Left renal cortex interstitium (tissue), 4 donors: Measurements from ENCODE around the gene MANSC1. TPM values are rescaled to one million over a fixed set of nuclear protein-coding genes. Genes with fewer than 3 reads are reported as not detected.
"Not testable (repeated sequence)": the region's sequence is repeated elsewhere in the genome, so short reads cannot be mapped to it uniquely, and the experiment has no call there.

Source experiments
- DNase-seq, 4 donors: peaks; one replicate each; pipeline ENCODE4 v3.0.0-alpha.2; 2013; ENCODE audit warnings: low read depth in 4 of 4, low spot score in 2 of 4, missing footprints in 1 of 4
- polyA plus RNA-seq, 4 donors: library from polyadenylated mRNA; unstranded; fragments of 120-200 nt; gene quantifications; one replicate each; pipeline ENCODE4 v1.2.1, GENCODE V29; 2013; ENCODE audit not compliant: insufficient read length in 4 of 4

The MANSC1 gene
- polyA plus RNA-seq, 4 donors: 28.2 to 35.6 (median 31.9) TPM

DNA sequence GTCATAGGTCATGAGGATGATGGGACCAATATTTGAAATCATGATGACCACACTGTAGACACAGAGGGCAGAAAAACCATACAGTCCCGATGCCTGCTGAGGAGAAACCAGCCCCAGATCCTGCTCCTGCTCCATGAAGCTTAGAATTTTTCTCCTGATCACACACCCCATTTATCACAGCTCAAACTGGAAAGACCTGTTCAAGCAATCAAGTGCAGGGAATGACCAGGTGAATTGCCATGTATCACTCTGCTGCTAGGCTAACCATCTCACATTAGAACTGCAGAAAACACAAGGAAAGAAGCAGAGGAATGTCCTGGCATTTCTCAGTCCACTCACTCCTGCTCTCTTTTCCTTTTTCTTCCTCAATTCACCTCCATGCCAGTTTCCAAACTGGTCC lies 18.1 kb downstream of the MANSC1 start:
- DNase-seq: no peak

DNA sequence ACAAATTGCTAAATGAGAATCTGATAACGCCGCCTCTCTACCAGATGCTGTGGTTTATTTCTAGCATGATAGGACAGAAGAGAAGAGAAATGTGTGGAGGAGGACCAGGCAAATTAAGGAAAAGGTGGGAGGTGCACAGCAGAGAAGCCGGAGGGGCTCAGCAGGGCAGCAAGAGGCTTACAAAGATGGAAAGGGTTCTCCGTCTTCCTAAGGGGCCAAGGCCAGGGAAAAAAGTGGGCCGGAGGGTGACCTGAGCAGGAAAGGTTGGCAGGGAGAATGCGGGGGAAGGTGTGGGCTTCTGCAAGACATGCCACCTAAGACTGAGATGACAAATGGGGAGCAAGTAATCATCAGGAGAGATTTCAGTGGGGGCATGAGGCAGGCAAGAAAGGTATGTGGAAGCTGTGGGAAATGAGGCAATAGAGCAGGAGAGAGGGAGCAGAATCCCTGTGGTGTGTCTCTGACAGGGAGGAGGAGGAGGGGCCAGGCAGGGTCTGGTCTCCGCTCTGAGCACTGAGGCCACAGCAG lies 18.7 kb downstream of the MANSC1 start:
- no peak for DNase-seq

DNA sequence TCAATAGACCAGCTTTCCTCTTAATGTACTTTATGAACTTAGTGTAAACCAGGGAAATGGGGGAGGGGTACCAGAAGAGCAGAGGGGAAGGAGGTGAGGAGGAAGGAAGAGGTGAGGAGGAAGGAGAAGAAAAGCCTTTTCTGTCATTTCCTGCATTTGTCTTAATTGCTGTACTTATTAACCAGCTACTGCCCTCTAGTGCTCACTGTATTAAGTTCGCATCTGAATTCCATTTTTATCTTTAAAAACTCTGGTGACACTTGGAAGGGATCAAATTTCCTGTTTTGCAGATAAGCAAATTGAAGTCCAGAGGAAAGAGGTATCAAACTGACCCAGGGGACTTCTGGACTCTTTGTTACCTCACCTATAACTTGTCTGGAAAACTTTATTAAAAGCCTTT lies 22.2 kb downstream of the MANSC1 start:
- DNase-seq: no peak

DNA sequence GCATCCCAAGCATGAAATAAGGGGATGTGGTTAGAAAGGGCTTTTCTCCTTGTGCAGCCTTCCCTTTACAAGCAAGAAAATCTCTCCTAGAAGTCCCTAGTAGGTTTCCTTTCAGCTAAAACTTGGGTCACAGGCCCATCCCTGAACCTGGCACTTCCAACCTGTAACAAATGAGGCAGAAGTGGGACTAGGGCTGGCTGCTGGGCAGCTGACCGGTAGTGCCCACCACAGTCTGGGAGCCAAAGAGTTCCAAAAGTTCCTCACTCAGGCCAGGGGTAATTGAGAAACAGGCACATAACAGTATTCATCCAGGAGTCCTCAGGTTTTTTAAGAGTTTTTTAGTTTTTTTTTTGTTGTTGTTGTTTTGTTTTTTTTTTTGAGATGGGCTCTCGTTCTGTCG lies 23.8 kb downstream of the MANSC1 start:
- DNase-seq: no peak

DNA sequence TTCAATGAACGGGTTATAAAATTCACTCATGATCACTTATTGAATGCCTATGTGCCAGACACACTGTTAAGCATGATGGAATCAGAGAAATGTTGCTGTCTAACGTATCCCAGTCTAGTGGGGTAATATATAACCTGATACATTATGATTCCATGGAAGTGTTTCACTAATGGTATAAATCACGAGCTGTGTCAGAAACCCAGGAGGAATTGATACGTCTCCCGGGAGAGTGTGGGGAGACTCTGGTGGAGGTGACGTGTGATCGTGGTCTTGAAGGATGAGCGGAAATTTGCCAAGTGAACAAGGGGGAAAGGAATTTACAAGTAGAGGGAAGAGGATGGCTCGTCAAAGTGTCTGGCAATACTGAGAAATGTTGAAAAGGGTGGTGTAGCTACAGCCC lies 26.5 kb downstream of the MANSC1 start:
- no peak for DNase-seq

DNA sequence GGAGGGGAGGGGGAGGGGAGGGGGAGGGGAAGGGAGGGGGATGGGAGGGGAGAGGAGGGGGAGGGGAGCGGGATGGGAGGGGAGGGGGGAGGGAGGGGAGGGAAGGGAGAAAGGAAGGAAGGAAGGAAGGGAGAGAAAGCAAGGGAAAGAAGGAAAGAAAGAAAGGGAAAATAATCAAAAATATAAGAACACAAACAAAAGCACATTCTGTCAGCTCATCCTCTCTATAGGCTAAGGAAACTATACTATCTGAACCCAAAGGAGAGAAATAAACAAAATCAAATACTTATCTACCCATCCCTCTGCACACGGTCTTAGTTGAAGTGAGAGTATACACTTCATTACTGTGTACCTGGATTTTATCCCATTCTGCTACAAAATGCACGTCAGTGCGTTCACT lies 26.9 kb downstream of the MANSC1 start:
- DNase-seq: no peak

DNA sequence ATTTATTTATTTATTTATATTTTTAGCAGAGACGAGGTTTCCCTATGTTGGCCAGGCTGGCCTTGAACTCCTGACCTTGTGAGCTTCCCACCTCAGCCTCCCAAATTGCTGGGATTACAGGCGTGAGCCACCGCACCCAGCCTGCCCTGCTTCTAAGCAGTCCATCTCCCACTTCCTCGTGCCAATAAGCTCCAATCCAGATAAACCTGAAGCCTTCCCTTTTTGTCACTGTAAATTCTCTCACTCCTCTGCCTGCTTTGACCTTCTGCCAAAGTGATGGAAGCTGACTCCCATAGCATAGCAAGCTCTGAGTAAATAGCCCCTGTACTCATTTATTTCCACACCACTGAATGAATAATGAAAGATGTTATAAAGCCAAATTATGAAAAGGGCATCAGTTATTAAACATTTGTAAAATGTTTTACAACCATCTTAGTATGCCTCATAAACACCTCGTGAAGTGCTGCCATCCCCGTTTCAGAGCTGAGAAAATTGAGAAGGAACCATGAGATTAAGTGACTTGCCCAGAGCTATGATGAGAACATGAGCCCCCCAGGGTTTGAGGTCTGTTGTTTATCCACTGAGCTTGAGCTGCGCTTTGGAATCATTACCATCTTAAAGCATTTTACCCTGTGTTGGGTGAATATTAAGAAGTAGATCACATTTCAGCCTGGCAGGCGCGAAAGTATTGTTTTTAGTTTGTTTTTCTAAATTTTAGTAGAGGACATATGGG lies 30.4 kb downstream of the MANSC1 start:
- DNase-seq: peak in 2 of 4 donors; percentile 46 to 75

DNA sequence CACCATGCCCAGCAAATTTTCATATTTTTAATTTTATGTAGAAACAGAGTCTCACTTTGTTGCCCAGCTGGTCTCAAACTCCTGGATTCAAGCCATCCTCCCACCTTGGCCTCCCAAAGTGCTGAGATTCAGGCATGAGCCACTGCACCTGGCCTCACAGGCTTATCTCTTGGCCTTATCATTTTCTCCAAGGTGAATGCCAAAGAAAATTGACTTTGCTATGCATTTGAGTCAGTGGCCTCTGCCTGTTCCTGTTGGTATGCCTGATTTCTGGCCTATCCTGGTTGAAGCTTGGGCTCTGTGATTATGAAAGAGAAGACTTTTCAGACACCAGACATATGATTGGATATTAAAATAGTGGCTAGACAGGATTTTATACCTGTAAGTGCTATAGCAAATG lies 34.2 kb downstream of the MANSC1 start:
- DNase-seq: no peak

DNA sequence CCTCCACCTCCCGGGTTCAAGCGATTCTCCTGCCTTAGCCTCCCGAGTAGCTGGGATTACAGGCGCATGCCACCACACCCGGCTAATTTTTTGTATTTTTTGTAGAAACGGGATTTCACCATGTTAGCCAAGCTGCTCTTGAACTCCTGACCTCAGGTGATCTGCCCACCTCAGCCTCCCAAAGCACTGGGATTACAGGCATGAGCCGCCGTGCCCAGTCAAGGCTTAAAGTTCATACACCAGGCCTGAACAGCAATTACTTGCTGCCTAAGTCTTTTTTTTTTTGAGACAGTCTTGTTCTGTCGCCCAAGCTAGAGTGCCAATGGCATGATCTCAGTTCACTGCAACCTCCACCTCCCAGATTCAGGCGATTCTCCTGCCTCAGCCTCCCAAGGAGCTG lies 39.3 kb downstream of the MANSC1 start:
- not testable (repeated sequence) for DNase-seq

DNA sequence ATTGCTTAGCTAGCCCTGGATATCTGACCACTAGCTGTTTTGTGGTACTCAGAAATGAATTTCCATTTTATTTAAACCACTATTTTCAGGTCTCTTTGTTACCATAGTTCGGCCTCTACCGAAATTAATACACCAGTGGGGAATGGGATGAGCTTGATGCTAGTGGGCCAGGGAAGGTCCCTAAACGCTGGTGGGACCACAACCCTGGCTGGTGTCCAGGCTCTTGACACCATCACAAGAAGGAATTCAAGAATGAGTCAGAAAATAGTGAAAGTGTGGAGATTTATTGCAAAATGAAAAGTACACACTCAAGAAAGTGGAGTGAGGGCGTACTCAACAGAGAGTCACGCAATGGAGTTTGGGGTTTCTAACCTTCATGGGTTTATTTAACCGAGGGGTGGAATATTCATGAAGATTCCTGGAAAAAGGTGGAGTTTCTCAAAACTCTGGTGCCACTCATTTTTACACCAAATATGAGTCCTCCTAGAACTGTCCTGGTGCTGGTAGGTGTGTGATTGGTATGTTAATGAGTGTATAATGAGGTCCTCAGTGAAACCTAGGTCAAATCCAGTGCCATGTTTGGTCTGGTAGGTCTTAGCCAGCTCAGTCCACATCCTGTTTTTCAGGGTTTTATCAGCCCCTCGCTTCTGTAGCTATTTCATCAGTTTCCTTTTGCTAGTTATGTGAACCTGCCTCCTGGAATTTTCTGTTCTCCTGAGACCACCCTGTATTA lies 44.3 kb downstream of the MANSC1 start:
- no peak for DNase-seq

DNA sequence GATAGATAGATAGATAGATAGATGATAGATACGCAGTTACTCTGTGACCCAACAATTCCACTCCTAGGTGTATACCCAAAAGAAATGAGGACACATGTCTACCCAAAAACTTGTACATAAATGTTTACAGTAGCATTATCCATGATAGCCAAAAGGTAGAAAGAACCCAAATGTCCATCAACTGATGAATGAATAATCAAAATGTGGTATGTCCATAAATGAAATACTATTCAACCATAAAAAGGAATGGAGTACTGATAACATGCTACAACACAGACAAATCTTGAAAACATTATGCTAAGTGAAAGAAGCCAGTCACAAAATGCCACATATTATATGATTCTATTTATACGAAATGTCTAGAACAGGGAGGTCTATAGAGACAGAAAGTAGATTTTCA lies 47.1 kb downstream of the MANSC1 start:
- DNase-seq: no peak

DNA sequence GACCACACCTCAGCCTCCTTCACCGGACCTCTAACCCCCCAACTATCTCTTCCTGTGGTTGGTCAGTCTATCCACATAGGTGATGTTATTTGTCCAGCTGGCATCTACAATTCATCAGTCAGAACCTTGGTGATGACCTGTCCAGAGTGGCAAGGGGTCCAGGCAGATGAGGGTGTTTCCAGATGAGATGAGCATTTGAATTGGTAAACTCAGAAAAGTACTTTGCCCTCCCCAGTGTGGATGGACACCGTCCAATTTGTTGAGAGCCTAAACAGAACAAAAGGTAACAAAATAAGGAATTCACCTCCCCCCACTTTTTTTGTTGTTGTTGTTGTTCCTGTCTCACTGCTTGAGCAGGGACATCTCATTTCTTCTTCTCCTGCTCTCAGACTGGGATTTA lies 48.9 kb downstream of the MANSC1 start:
- no peak for DNase-seq

DNA sequence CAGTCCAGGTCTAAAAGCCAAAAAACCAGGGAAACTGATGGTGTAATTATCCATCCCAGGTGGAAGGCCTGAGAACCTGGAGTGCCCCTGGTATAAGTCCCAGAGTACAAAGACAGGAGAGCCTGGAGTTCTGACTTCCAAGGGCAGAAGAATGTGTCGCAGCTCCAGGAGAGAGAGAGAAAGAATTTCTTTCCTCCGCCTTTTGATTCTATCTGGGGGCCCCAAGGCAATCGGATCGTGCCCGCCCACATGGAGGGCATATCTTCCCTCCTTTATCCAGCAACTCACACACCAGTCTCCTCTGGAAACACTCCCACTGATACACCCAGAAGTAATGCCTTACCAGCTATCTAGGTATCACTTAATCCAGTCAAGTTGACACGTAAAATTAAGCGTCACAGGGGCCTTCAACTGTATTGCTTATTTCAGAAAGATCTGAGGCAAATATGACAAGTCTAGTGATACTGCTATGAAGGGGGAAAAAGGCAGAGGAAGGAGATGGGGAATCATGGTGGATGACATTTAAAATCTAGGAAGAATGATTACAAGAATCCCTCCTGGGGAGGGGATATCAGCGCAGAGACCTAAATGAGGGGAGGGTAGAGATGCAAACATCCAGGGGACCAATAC lies 52.7 kb downstream of the MANSC1 start:
- DNase-seq: no peak

DNA sequence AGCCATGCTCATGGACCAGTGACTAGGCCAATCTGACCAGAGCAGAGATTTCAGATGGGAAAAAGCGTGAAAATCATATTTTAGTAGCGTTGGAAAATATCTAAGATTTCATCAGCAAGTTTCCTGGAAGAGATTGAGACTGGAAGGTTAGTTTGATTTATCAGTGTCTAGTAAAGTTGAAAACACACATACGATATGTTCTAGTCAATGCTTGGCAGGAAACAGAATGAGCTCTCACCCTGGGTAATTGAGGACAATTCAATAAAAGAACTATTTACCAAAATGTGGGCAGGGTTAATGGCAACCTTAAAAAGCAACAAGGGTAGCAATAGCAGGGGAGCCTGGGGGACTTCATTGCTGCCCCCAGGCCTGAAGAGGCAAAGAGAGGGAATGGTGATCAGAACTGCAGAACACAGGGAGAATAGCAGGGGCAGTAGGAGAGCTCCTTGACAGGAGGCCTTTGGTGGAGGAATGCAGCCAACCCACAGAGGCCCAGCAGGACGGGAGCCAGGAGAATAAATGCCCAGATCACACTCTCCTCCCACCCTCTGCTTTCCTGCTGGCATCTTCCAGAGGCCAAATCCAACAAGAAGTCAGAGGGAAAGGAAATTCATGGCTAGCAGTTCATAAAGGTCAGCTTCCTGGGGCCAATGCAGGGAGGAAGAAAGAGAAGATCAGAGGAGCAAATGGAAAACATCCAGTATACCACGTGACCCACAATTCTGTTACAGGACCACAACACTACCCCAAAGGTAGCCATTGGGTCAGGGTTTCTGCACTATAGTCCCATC lies 55.6 kb downstream of the MANSC1 start:
- no peak for DNase-seq

DNA sequence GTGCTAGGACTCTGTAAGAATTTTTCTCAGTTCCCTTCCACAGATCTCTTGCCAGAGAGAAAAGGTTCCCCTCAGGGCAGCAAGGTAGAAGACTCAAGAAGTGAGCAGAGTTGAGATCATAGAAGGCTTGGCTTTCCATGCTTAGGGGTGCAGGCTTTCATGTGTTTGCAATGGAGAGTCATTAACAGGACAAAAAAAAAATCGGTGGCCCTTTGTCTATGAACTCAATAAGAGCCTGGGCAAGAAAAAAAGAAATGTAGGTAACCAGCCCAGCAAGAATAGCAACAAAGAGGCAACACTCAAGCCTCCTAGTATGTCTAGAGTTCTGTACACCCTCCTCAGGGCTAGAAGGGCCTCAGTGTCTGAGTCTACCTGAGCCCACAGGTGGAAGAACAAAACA lies 59.8 kb downstream of the MANSC1 start:
- no peak for DNase-seq

DNA sequence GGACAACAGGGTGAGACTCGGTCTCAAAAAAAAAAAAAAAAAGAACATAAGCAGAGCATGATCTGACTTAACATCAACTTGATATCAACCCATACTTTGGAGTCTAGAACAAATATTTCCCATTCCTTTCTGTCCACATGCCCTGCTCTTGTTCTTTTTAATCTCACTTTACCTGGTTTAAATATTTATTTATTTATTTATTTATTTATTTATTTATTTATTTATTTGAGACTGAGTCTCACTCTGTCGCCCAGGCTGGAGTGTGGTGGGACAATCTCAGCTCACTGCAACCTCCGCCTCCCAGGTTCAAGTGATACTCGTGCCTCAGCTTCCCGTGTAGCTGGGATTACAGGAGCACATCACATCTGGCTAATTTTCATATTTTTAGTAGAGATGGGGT lies 63.6 kb downstream of the MANSC1 start:
- DNase-seq: no peak

DNA sequence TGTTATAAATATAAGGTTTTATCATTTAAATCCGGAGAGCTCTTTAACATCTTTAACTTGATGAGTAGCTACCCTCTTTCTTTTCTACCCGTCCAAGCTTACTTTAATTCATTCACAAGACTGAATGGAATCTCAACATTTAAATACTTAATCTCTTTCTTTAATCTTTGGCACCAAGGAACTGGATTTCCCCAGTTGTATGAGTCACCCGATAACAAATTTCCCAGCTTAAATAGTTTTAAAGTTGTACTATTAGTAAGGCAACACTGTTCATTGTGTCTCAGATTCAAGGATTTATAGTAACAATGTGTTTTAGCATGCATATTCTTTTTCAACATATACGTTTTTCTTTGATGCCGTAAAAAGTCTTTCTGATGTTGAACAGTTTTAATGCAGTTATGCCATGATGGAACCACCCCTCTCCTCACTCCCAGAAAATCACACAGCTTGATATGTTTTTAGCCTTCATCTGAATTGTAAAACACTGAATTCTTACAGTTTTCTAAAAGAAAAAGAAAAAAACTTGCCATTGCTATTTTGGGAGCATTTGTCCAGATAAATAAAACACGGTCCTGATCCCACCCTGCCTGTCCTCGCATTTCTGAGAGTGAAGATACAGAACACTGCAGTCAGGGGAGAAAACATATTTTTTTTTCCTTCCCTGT lies 67.1 kb downstream of the MANSC1 start:
- DNase-seq: no peak

DNA sequence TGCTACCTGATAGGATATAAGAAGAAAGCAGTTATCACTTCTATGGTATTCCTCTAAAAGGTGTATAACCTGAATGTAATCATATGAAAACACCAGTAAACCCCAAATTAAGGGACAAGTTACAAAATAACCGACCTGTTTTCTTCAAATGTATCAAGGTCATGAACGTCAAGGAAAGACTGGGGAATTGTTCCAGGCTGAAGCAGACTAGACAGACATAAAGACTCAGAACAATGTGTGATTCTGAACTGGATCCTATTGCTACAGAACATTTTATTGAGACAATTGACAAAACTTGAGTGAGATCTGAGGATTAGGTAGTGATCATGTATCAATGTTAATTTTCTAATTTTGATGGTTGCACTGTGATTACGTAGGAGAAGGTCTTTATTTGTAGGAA lies 67.8 kb downstream of the MANSC1 start:
- DNase-seq: no peak

DNA sequence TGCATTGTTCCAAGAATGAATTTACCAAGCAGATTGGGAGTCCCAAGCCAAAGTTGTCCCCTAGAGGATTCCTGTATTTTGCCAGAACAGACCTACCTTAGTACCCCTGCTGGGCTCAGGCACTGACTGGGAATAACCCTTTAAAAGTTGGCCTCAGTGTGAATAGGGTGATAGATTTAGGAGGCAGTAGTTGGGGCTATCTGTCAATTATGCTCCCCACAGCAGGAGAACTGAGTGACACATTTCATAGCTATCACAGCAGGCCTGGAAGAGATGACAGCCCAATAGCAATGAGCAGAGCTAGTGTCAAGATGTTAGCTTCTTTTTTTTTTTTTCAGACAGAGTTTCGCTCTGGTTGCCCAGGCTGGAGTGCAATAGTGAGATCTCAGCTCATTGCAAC lies 68.9 kb downstream of the MANSC1 start:
- no peak for DNase-seq

DNA sequence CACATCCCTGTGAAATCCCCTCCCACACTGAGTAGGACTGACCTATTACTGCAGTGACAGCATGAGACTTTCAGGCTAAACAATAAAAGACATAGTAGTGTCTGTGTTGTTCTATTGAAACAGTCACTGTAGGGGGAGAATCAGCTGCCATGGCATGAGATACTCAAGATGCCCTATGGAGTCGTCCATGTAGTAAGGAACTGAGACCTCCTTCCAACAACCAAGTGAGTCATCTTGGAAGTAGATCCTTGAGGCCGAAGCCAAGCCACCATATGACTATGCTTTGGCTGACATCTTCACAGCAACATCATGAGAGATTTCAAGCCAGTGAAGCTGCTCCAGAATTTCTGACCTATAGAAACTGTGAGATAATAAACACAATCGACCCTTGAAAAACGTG lies 71.1 kb downstream of the MANSC1 start:
- no peak for DNase-seq
